WERI-Rb-1 (cell line): ENCODE data around the gene BICC1.

Experiments used
- DNase-seq: peaks from one replicate; pipeline ENCODE4 v3.0.0-alpha.2; 2020
- H3K27ac ChIP-seq: fragments of 250-450 bp; sonication (Bioruptor Pico); 2 replicates; pipeline ENCODE4 v1.5.1; 2020; ENCODE audit warnings: mild to moderate bottlenecking, moderate library complexity
- H3K27me3 ChIP-seq: fragments of 250-450 bp; sonication (Bioruptor Pico); 2 replicates; pipeline ENCODE4 v1.5.1; 2021; ENCODE audit warnings: mild to moderate bottlenecking, low read depth, moderate library complexity; ENCODE audit not compliant: insufficient read depth, severe bottlenecking
- H3K36me3 ChIP-seq: fragments of 250-450 bp; sonication (Bioruptor Pico); 2 replicates; pipeline ENCODE4 v1.5.1; 2020; ENCODE audit warnings: mild to moderate bottlenecking, moderate library complexity
- H3K4me3 ChIP-seq: 2 replicates; pipeline ENCODE4 v1.5.1; 2011; ENCODE audit warnings: low read depth, mild to moderate bottlenecking, control low read depth, low read length
- H3K9me3 ChIP-seq: fragments of 250-450 bp; sonication (Bioruptor Pico); 2 replicates; pipeline ENCODE4 v1.5.1; 2021; ENCODE audit warnings: mild to moderate bottlenecking, moderate library complexity; ENCODE audit not compliant: severe bottlenecking
- CTCF ChIP-seq: IDR thresholded peaks from 2 replicates; pipeline ENCODE4 v1.5.1; 2011; ENCODE audit warnings: low read depth, mild to moderate bottlenecking, control low read depth, inconsistent platforms, low read length

The BICC1 gene

GRCh38 chr10:58641708-58642107 lies 129.0 kb downstream of the BICC1 start:
- H3K36me3 ChIP-seq, result no peaks in the 10 kb centered on the region
- H3K27ac ChIP-seq, result no peak overlapping the region
- no peak overlapping the region for H3K4me3 ChIP-seq
- no peak for TF ChIP-seq CTCF
- no peaks in the 10 kb centered on the region for H3K27me3 ChIP-seq
- DNase-seq, result no peak
- no peaks in the 10 kb centered on the region for H3K9me3 ChIP-seq

- Histone ChIP-seq H3K4me3 (no peak overlapping the region), H3K36me3 (no peaks in the 10 kb centered on the region), H3K27me3 (no peaks in the 10 kb centered on the region), H3K27ac (no peak overlapping the region), H3K9me3 (no peaks in the 10 kb centered on the region)
- DNase-seq, result no peak
- no peak for TF ChIP-seq CTCF
Measured at GRCh38 chr10:58642283-58642682, 129.6 kb downstream of the BICC1 start.

- Histone ChIP-seq H3K9me3 (no peaks in the 10 kb centered on the region), H3K27me3 (no peaks in the 10 kb centered on the region), H3K4me3 (no peak overlapping the region), H3K36me3 (no peaks in the 10 kb centered on the region), H3K27ac (peak overlapping the region; percentile 59)
- DNase-seq, result peak; percentile 48
- TF ChIP-seq CTCF, result no peak
Measured at GRCh38 chr10:58642916-58643428, 130.3 kb downstream of the BICC1 start.

- DNase-seq, result no peak
- no peak for TF ChIP-seq CTCF
- no peak overlapping the region for H3K4me3 ChIP-seq
- no peak overlapping the region for H3K27ac ChIP-seq
- H3K9me3 ChIP-seq, result no peaks in the 10 kb centered on the region
- no peaks in the 10 kb centered on the region for H3K36me3 ChIP-seq
- H3K27me3 ChIP-seq, result no peaks in the 10 kb centered on the region
Measured at GRCh38 chr10:58644311-58644710, 131.6 kb downstream of the BICC1 start.

- H3K27ac ChIP-seq, result no peak overlapping the region
- no peaks in the 10 kb centered on the region for H3K9me3 ChIP-seq
- H3K4me3 ChIP-seq, result no peak overlapping the region
- TF ChIP-seq CTCF, result no peak
- no peaks in the 10 kb centered on the region for H3K36me3 ChIP-seq
- no peaks in the 10 kb centered on the region for H3K27me3 ChIP-seq
- DNase-seq, result no peak
Measured at GRCh38 chr10:58645416-58646146, 132.9 kb downstream of the BICC1 start.
